Thyroid gland (tissue), 4 donors: ENCODE measurements around the gene AKR1C2.

Source experiments
- CTCF ChIP-seq, 6 experiments: fragments of 200-600 bp in 3 of 6; fragments of 450-650 bp in 3 of 6; sonication (generic) in 3 of 6; IDR thresholded peaks; one replicate each; pipeline ENCODE4 v1.5.1; 2016 to 2019; ENCODE audit warnings: antibody characterized with exemption in 6 of 6, mild to moderate bottlenecking in 2 of 6, inconsistent platforms in 1 of 6, moderate library complexity in 1 of 6
- POLR2A ChIP-seq, 2 donors: fragments of 450-650 bp; IDR thresholded peaks; one replicate each; pipeline ENCODE4 v1.6.1; 2017; ENCODE audit warnings: antibody characterized with exemption in 2 of 2, mild to moderate bottlenecking in 2 of 2, moderate library complexity in 1 of 2

- TF ChIP-seq POLR2A (IDR thresholded peaks at IDR 0.05) = no peak
- TF ChIP-seq CTCF (IDR thresholded peaks at IDR 0.05) = no peak
These were observed 57.6 kb downstream of the AKR1C2 start for GRCh38 chr10:4945766-4946717.
